Thyroid gland (tissue), 4 donors: ENCODE data around the gene SLC31A1. TPM values are rescaled to one million over a fixed set of nuclear protein-coding genes. Genes with fewer than 3 reads are reported as not detected.
A peak's percentile ranks its signal among the peaks of the same experiment; 100 is the strongest.

Experiments used
- DNase-seq, 2 donors: peaks; one replicate each; pipeline ENCODE4 v3.0.0-alpha.2; 2019
- H3K27ac ChIP-seq, 3 donors: fragments of 200-600 bp; sonication (generic); 1 replicate in 2 of 3; 2 replicates in 1 of 3; pipeline ENCODE4 v1.5.1; 2016 to 2019; ENCODE audit warnings: mild to moderate bottlenecking in 1 of 3, moderate library complexity in 1 of 3
- H3K27me3 ChIP-seq: fragments of 200-600 bp; sonication (generic); one replicate; pipeline ENCODE4 v1.5.1; 2019
- H3K36me3 ChIP-seq, 2 donors: fragments of 200-600 bp; sonication (generic); one replicate each; pipeline ENCODE4 v1.5.1; 2016 to 2019
- H3K4me1 ChIP-seq, 2 donors: fragments of 200-600 bp; sonication (generic); one replicate each; pipeline ENCODE4 v1.5.1; 2017 to 2019
- H3K4me3 ChIP-seq, 3 donors: fragments of 200-600 bp; sonication (generic); replicated peaks in 1 of 3; 1 replicate in 2 of 3; 2 replicates in 1 of 3; pipeline ENCODE4 v1.5.1; 2016; ENCODE audit warnings: mild to moderate bottlenecking in 1 of 3
- H3K9me3 ChIP-seq: fragments of 200-600 bp; sonication (generic); one replicate; pipeline ENCODE4 v1.5.1; 2017
- CTCF ChIP-seq, 6 experiments: fragments of 200-600 bp in 3 of 6; fragments of 450-650 bp in 3 of 6; sonication (generic) in 3 of 6; IDR thresholded peaks; one replicate each; pipeline ENCODE4 v1.5.1; 2016 to 2019; ENCODE audit warnings: antibody characterized with exemption in 6 of 6, mild to moderate bottlenecking in 2 of 6, inconsistent platforms in 1 of 6, moderate library complexity in 1 of 6
- POLR2A ChIP-seq, 2 donors: fragments of 450-650 bp; IDR thresholded peaks; one replicate each; pipeline ENCODE4 v1.6.1; 2017; ENCODE audit warnings: antibody characterized with exemption in 2 of 2, mild to moderate bottlenecking in 2 of 2, moderate library complexity in 1 of 2
- WGBS, 2 donors: methylation state at CpG; one replicate each; pipeline ENCODE4 v1.1.5; 2017; 5-methylcytosine and 5-hydroxymethylcytosine counted together
- intact Hi-C: fragments of 100-400 bp; cut with DNase I; formaldehyde crosslinking; loops from one replicate; pipeline ENCODE4 v1.15.1; 2023
- total RNA-seq, 4 donors: library from RNA; depleted of rRNA; stranded (reverse); fragments of >200 nt; gene quantifications; one replicate each; pipeline ENCODE4 v1.2.3, GENCODE V29; 2016

The SLC31A1 gene
- total RNA-seq, 4 donors from 2014 or later = 12.0 to 21.6 (median 19.5) TPM

- H3K27me3 ChIP-seq = no peaks in the 10 kb centered on the region
- H3K36me3 ChIP-seq = peaks cover 48 to 68% of the 10 kb centered on the region in 2 donors
- H3K4me3 ChIP-seq = no peak overlapping the region
- no peaks in the 10 kb centered on the region for H3K4me1 ChIP-seq
- no peaks in the 10 kb centered on the region for H3K9me3 ChIP-seq
- no peak for DNase-seq
- no peak for TF ChIP-seq POLR2A (IDR thresholded peaks at IDR 0.05)
- no peak for TF ChIP-seq CTCF (IDR thresholded peaks at IDR 0.05)
- no peak overlapping the region for H3K27ac ChIP-seq
- intact Hi-C loops = no loop called here
- 95 to 98% methylated on average over 7 of the region's 7 CpGs for WGBS, 2 donors
Observed at GRCh38 chr9:113186137-113186755, 35.1 kb upstream of the SLC31A1 start.

- Histone ChIP-seq H3K4me3 (no peak overlapping the region), H3K4me1 (no peaks in the 10 kb centered on the region), H3K9me3 (no peaks in the 10 kb centered on the region), H3K27me3 (no peaks in the 10 kb centered on the region), H3K36me3 (peaks cover 35 to 54% of the 10 kb centered on the region in 2 donors), H3K27ac (no peak overlapping the region)
- DNase-seq = peak in 1 of 2 donors; percentile 21
- TF ChIP-seq POLR2A (IDR thresholded peaks at IDR 0.05) (no peak), CTCF (IDR thresholded peaks at IDR 0.05) (no peak)
- 82 to 83% methylated on average over 9 of the region's 9 CpGs for WGBS, 2 donors
- intact Hi-C loops = no loop called here
Observed at GRCh38 chr9:113187929-113188595, 33.3 kb upstream of the SLC31A1 start.

- TF ChIP-seq CTCF (IDR thresholded peaks at IDR 0.05) (no peak), POLR2A (IDR thresholded peaks at IDR 0.05) (no peak)
- no peak overlapping the region for H3K4me3 ChIP-seq
- intact Hi-C loops = no loop called here
- no peaks in the 10 kb centered on the region for H3K9me3 ChIP-seq
- peaks cover 15 to 28% of the 10 kb centered on the region in 2 donors for H3K36me3 ChIP-seq
- DNase-seq = no peak
- no peak overlapping the region for H3K27ac ChIP-seq
- H3K4me1 ChIP-seq = no peaks in the 10 kb centered on the region
- 92 to 93% methylated on average over 2 of the region's 2 CpGs for WGBS, 2 donors
- H3K27me3 ChIP-seq = no peaks in the 10 kb centered on the region
Observed at GRCh38 chr9:113192455-113192854, 28.9 kb upstream of the SLC31A1 start.

GRCh38 chr9:113199683-113200329 lies 21.5 kb upstream of the SLC31A1 start:
- Histone ChIP-seq H3K9me3 (no peaks in the 10 kb centered on the region), H3K36me3 (peaks cover 18 to 38% of the 10 kb centered on the region in 2 donors), H3K27ac (no peak overlapping the region), H3K4me1 (no peaks in the 10 kb centered on the region), H3K27me3 (no peaks in the 10 kb centered on the region), H3K4me3 (no peak overlapping the region)
- intact Hi-C loops = no loop called here
- no peak for DNase-seq
- 88 to 93% methylated on average over 4 of the region's 4 CpGs for WGBS, 2 donors
- TF ChIP-seq CTCF (IDR thresholded peaks at IDR 0.05) (no peak), POLR2A (IDR thresholded peaks at IDR 0.05) (no peak)

GRCh38 chr9:113205432-113205831 lies 15.9 kb upstream of the SLC31A1 start:
- TF ChIP-seq CTCF (IDR thresholded peaks at IDR 0.05) (no peak), POLR2A (IDR thresholded peaks at IDR 0.05) (no peak)
- Histone ChIP-seq H3K4me3 (no peak overlapping the region), H3K9me3 (no peaks in the 10 kb centered on the region), H3K27me3 (no peaks in the 10 kb centered on the region), H3K36me3 (peaks cover 7 to 32% of the 10 kb centered on the region in 2 donors), H3K4me1 (no peaks in the 10 kb centered on the region), H3K27ac (no peak overlapping the region)
- intact Hi-C loops = no loop called here
- DNase-seq = no peak
- WGBS, 2 donors = 91 to 93% methylated on average over 2 of the region's 2 CpGs
